ENCODE data around the gene GNAT3.

Gene GNAT3

DNA sequence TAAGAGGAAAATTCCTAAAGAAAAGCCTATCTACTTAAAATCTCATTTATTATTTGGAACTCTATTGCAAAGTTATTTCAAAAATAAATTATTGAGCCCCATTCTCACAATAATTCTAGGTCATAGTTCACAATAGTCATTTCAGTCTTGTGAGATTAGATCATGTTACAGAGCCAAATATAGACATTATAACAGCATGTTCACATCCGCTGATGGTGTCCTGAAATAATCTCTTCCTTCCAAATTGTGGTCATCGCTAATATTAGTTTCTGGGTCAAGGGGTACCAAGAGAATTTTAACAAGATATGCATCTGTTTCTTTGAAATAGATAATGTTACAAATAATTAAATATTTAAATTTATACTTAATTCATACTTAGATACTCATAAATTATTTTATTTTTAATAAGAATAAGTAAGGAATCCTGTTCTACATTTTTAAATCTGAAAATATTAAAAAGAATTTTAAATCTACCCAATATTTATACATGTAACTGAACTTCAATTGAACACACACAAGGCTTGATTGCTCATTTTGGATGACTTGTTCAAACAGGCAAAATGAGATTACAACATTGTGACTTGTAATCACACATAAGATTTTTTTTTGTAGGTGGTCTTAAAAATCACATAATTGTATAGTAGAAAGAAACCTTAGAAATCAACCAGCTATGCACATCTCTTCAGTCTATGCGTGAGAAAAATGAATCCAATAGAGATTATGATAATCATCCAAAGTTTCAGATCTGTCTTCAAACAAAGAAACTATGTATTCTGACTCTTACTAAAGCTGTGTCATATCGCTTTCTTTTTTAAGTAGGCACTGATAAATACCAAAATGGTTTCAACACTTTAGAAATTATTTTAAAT is 13.1 kb downstream of the GNAT3 start:
- Histone ChIP-seq H3K4me3 (ENCODE audit: severe bottlenecking) (no peak overlapping the region), H3K27ac (ENCODE audit: poor library complexity, severe bottlenecking) (peak overlapping the region; percentile 96), H3K27me3 (ENCODE audit: insufficient read depth, poor library complexity, severe bottlenecking) (no peaks in the 10 kb centered on the region), H3K36me3 (ENCODE audit: low read depth) (no peaks in the 10 kb centered on the region), H3K4me1 (ENCODE audit: insufficient read depth, poor library complexity, severe bottlenecking) (peaks cover 31% of the 10 kb centered on the region), H3K9me3 (ENCODE audit: severe bottlenecking) (no peaks in the 10 kb centered on the region)
- ATAC-seq (ENCODE audit: low read depth): peak; percentile 66
- no peak for TF ChIP-seq CTCF (IDR thresholded peaks at IDR 0.05; ENCODE audit: poor library complexity, severe bottlenecking)
- DNase-seq (ENCODE audit: low spot score): no peak

DNA sequence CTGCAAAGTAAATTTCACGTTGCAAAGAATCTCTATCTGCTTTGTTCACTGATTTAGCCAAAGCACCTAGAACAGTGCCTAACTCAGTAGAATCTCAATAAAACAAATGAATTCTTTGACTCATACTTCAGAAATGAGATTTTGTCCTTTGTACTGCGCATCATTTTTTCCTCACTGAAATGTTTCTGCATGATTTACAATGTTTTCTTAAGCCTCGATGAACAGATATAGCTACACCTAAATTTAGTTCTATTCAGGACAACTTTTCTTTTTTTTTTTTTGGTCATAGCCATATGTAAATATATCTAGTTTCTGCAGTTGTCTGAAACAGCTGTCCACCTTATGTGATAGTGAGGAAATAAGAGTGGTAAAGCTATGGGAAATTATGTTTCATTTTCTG is 15.3 kb downstream of the GNAT3 start:
- TF ChIP-seq CTCF (IDR thresholded peaks at IDR 0.05; ENCODE audit: poor library complexity, severe bottlenecking): no peak
- no peaks in the 10 kb centered on the region for H3K9me3 ChIP-seq (ENCODE audit: severe bottlenecking)
- H3K27me3 ChIP-seq (ENCODE audit: insufficient read depth, poor library complexity, severe bottlenecking): no peaks in the 10 kb centered on the region
- H3K27ac ChIP-seq (ENCODE audit: poor library complexity, severe bottlenecking): no peak overlapping the region
- peaks cover 31% of the 10 kb centered on the region for H3K4me1 ChIP-seq (ENCODE audit: insufficient read depth, poor library complexity, severe bottlenecking)
- no peaks in the 10 kb centered on the region for H3K36me3 ChIP-seq (ENCODE audit: low read depth)
- DNase-seq (ENCODE audit: low spot score) (no peak), ATAC-seq (ENCODE audit: low read depth) (no peak)
- no peak overlapping the region for H3K4me3 ChIP-seq (ENCODE audit: severe bottlenecking)

GRCh38 chr7:80493121-80493849 is 18.6 kb downstream of the GNAT3 start:
- TF ChIP-seq CTCF (IDR thresholded peaks at IDR 0.05; ENCODE audit: poor library complexity, severe bottlenecking): no peak
- no peak overlapping the region for H3K27ac ChIP-seq (ENCODE audit: poor library complexity, severe bottlenecking)
- DNase-seq (ENCODE audit: low spot score) (no peak), ATAC-seq (ENCODE audit: low read depth) (no peak)
- H3K27me3 ChIP-seq (ENCODE audit: insufficient read depth, poor library complexity, severe bottlenecking): no peaks in the 10 kb centered on the region
- no peaks in the 10 kb centered on the region for H3K36me3 ChIP-seq (ENCODE audit: low read depth)
- no peaks in the 10 kb centered on the region for H3K9me3 ChIP-seq (ENCODE audit: severe bottlenecking)
- peaks cover 18% of the 10 kb centered on the region for H3K4me1 ChIP-seq (ENCODE audit: insufficient read depth, poor library complexity, severe bottlenecking)
- no peak overlapping the region for H3K4me3 ChIP-seq (ENCODE audit: severe bottlenecking)

- no peak for ATAC-seq (ENCODE audit: low read depth)
- Histone ChIP-seq H3K27me3 (ENCODE audit: insufficient read depth, poor library complexity, severe bottlenecking) (no peaks in the 10 kb centered on the region), H3K9me3 (ENCODE audit: severe bottlenecking) (no peaks in the 10 kb centered on the region), H3K4me3 (ENCODE audit: severe bottlenecking) (no peak overlapping the region), H3K27ac (ENCODE audit: poor library complexity, severe bottlenecking) (no peak overlapping the region), H3K4me1 (ENCODE audit: insufficient read depth, poor library complexity, severe bottlenecking) (peaks cover 15% of the 10 kb centered on the region), H3K36me3 (ENCODE audit: low read depth) (no peaks in the 10 kb centered on the region)
- no peak for TF ChIP-seq CTCF (IDR thresholded peaks at IDR 0.05; ENCODE audit: poor library complexity, severe bottlenecking)
- DNase-seq (ENCODE audit: low spot score): no peak
These were observed 20.4 kb downstream of the GNAT3 start for GRCh38 chr7:80491462-80491861.

Data from RWPE2 (cell line).